Esophagus muscularis mucosa (tissue), 4 donors: ENCODE measurements around the gene PCBP3. TPM values are rescaled to one million over a fixed set of nuclear protein-coding genes. Genes with fewer than 3 reads are reported as not detected.

Experiments
- DNase-seq: peaks from one replicate; pipeline ENCODE4 v3.0.0-alpha.2; 2017; ENCODE audit errors: extremely low spot score
- H3K27ac ChIP-seq, 4 donors: fragments of 200-600 bp; sonication (generic); replicated peaks in 1 of 4; 1 replicate in 3 of 4; 2 replicates in 1 of 4; pipeline ENCODE4 v1.5.1; 2016 to 2019; ENCODE audit warnings: mild to moderate bottlenecking in 1 of 4
- H3K27me3 ChIP-seq, 4 donors: fragments of 200-600 bp; sonication (generic); one replicate each; pipeline versions ENCODE4 v1.5.1 to v1.6.0; 2016 to 2019
- H3K36me3 ChIP-seq, 4 donors: fragments of 200-600 bp; sonication (generic); one replicate each; pipeline ENCODE4 v1.5.1; 2016 to 2019
- H3K4me1 ChIP-seq, 4 donors: fragments of 200-600 bp; sonication (generic); one replicate each; pipeline ENCODE4 v1.5.1; 2016 to 2019
- H3K4me3 ChIP-seq, 4 donors: fragments of 200-600 bp; sonication (generic); 1 replicate in 2 of 4; 2 replicates in 2 of 4; pipeline ENCODE4 v1.5.1; 2016 to 2019; ENCODE audit warnings: mild to moderate bottlenecking in 4 of 4, moderate library complexity in 1 of 4
- H3K9me3 ChIP-seq, 4 donors: fragments of 200-600 bp; sonication (generic); 1 replicate in 3 of 4; 2 replicates in 1 of 4; pipeline ENCODE4 v1.5.1; 2016 to 2019
- CTCF ChIP-seq, 3 experiments: fragments of 200-600 bp in 2 of 3; fragments of 450-650 bp in 1 of 3; sonication (generic) in 2 of 3; IDR thresholded peaks; one replicate each; pipeline ENCODE4 v1.5.1; 2017 to 2019; ENCODE audit warnings: antibody characterized with exemption in 3 of 3, mild to moderate bottlenecking in 2 of 3, moderate library complexity in 1 of 3
- EP300 ChIP-seq: sonication (generic); formaldehyde crosslinking; IDR thresholded peaks from one replicate; pipeline ENCODE4 v1.6.1; 2017; ENCODE audit warnings: antibody characterized with exemption
- POLR2A ChIP-seq: fragments of 450-650 bp; IDR thresholded peaks from one replicate; pipeline ENCODE4 v1.6.1; 2017; ENCODE audit warnings: antibody characterized with exemption, moderate library complexity, mild to moderate bottlenecking, low read depth
- POLR2AphosphoS5 ChIP-seq, 2 donors: sonication (generic); formaldehyde crosslinking; IDR thresholded peaks; one replicate each; pipeline ENCODE4 v1.6.1; 2017; ENCODE audit warnings: antibody characterized with exemption in 2 of 2
- WGBS: methylation state at CpG from one replicate; pipeline ENCODE4 v1.1.5; 2018; 5-methylcytosine and 5-hydroxymethylcytosine counted together
- intact Hi-C: fragments of 100-400 bp; cut with DNase I; formaldehyde crosslinking; loops from one replicate; pipeline ENCODE4 v1.15.1; 2023
- total RNA-seq, 4 donors: library from RNA; depleted of rRNA; stranded (reverse); fragments of >200 nt; gene quantifications; one replicate each; pipeline versions ENCODE4 v1.1.0 to v1.2.1, GENCODE V29; 2016

PCBP3 gene
- total RNA-seq, 4 donors from 2014 or later: 7.5 to 9.2 (median 8.1) TPM

- 88% methylated on average over 29 of the region's 32 CpGs for WGBS
- Histone ChIP-seq H3K9me3 (peaks cover 0 to 5% (median 2%) of the 10 kb centered on the region in 4 donors), H3K4me1 (no peaks in the 10 kb centered on the region), H3K4me3 (no peak overlapping the region), H3K36me3 (peaks cover 0 to 3% (median 0%) of the 10 kb centered on the region in 4 donors), H3K27ac (no peak overlapping the region), H3K27me3 (no peaks in the 10 kb centered on the region)
- DNase-seq: no peak
- intact Hi-C loops: no loop called here
- TF ChIP-seq POLR2AphosphoS5 (IDR thresholded peaks at IDR 0.05) (no peak), POLR2A (no peak), EP300 (no peak), CTCF (IDR thresholded peaks at IDR 0.05) (no peak)
These were observed 298.4 kb downstream of the PCBP3 start for GRCh38 chr21:45941717-45942546.

GRCh38 chr21:45942755-45943629 is 299.5 kb downstream of the PCBP3 start:
- Histone ChIP-seq H3K36me3 (peaks cover 0 to 3% (median 0%) of the 10 kb centered on the region in 4 donors), H3K27ac (no peak overlapping the region), H3K4me1 (no peaks in the 10 kb centered on the region), H3K27me3 (no peaks in the 10 kb centered on the region), H3K9me3 (no peaks in the 10 kb centered on the region), H3K4me3 (no peak overlapping the region)
- intact Hi-C loops: no loop called here
- DNase-seq: no peak
- TF ChIP-seq CTCF (IDR thresholded peaks at IDR 0.05) (no peak), POLR2A (no peak), POLR2AphosphoS5 (IDR thresholded peaks at IDR 0.05) (no peak), EP300 (no peak)
- 83% methylated on average over 6 of the region's 20 CpGs for WGBS

- Histone ChIP-seq H3K36me3 (peaks cover 0 to 3% (median 0%) of the 10 kb centered on the region in 4 donors), H3K27me3 (no peaks in the 10 kb centered on the region), H3K9me3 (no peaks in the 10 kb centered on the region), H3K4me3 (no peak overlapping the region), H3K27ac (no peak overlapping the region), H3K4me1 (no peaks in the 10 kb centered on the region)
- WGBS: 86% methylated on average over 5 of the region's 8 CpGs
- TF ChIP-seq CTCF (IDR thresholded peaks at IDR 0.05) (no peak), POLR2A (no peak), EP300 (no peak), POLR2AphosphoS5 (IDR thresholded peaks at IDR 0.05) (no peak)
- intact Hi-C loops: no loop called here
- DNase-seq: no peak
These were observed 300.4 kb downstream of the PCBP3 start for GRCh38 chr21:45943630-45944540.

GRCh38 chr21:45944601-45945000 is 301.1 kb downstream of the PCBP3 start:
- Histone ChIP-seq H3K9me3 (no peaks in the 10 kb centered on the region), H3K4me3 (no peak overlapping the region), H3K36me3 (peaks cover 0 to 3% (median 0%) of the 10 kb centered on the region in 4 donors), H3K4me1 (peaks cover 0 to 1% (median 0%) of the 10 kb centered on the region in 4 donors), H3K27ac (no peak overlapping the region), H3K27me3 (no peaks in the 10 kb centered on the region)
- intact Hi-C loops: no loop called here
- TF ChIP-seq CTCF (IDR thresholded peaks at IDR 0.05): no peak
- TF ChIP-seq POLR2A: no peak
- no peak for TF ChIP-seq EP300
- 82% methylated on average over 10 of the region's 14 CpGs for WGBS
- DNase-seq: no peak
